Stomach smooth muscle (tissue), 2 donors: Measurements from ENCODE around the gene PAK6.

Source experiments
- H3K27ac ChIP-seq: one replicate; pipeline ENCODE4 v1.7.0; 2013; ENCODE audit warnings: mild to moderate bottlenecking, low read length, inconsistent platforms
- H3K27me3 ChIP-seq, 2 donors: one replicate each; pipeline ENCODE4 v1.7.0; 2013; ENCODE audit warnings: low read length in 2 of 2; ENCODE audit not compliant: insufficient read depth in 2 of 2, control insufficient read depth in 1 of 2
- H3K36me3 ChIP-seq, 2 donors: one replicate each; pipeline ENCODE4 v1.7.0; 2013; ENCODE audit warnings: low read length in 2 of 2; ENCODE audit not compliant: control insufficient read depth in 2 of 2, insufficient read depth in 2 of 2
- H3K4me1 ChIP-seq: one replicate; pipeline ENCODE4 v1.7.0; 2013; ENCODE audit warnings: low read length; ENCODE audit not compliant: control insufficient read depth, insufficient read depth
- H3K4me3 ChIP-seq, 2 donors: one replicate each; pipeline ENCODE4 v1.7.0; 2013; ENCODE audit warnings: low read length in 2 of 2
- H3K9ac ChIP-seq, 2 donors: one replicate each; pipeline ENCODE4 v1.7.0; 2013; ENCODE audit warnings: low read length in 2 of 2, mild to moderate bottlenecking in 1 of 2
- H3K9me3 ChIP-seq, 2 donors: one replicate each; pipeline ENCODE4 v1.7.0; 2013; ENCODE audit warnings: low read length in 2 of 2; ENCODE audit not compliant: control insufficient read depth in 2 of 2
- donor health status: healthy.
- donor health status: Pancreatic carcinoma.

Gene PAK6

DNA sequence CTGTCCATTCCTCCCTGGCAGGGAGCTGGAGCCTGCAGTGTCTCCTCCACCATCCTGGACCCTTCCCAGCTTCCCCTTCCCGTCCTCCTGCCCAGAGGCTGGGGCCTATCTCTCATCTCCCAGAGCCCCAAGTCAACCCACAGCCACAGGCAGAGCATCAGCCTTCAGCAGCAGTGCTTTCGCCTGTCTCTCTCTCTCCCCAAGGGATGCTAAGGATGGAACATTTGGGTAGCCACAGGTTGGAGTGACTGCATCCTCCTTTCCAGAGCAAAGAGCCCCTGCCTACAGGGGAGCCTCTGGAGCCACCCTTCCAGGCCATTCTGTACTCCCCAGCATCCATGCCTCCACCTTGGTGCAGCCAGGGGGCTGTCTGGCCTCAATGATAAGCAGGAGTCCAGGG lies 64.7 kb downstream of the PAK6 start:
- Histone ChIP-seq H3K36me3 (no peaks in the 10 kb centered on the region), H3K4me1 (peaks cover 14% of the 10 kb centered on the region), H3K27me3 (no peaks in the 10 kb centered on the region), H3K9me3 (peaks cover 0 to 6% of the 10 kb centered on the region in 2 donors), H3K4me3 (no peak overlapping the region), H3K27ac (no peak overlapping the region), H3K9ac (no peak overlapping the region)

DNA sequence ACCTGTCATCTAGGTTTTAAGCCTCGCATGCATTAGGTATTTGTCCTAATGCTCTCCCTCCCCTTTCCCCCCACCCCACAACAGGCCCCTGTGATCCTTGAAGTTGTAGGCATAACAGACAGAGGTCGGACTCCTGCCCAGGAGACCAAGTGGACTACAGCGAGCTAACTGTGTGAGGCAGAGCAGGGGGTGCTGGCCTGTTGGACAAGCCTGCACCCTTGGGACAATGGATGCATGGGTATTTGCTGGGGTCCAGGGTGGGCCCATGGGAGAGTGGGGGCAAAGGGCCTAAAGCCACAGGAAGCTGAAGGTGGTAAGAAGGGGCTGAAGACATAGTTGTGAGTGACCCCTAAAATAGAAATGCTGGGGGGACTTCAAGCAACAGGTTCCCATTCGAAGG lies 66.4 kb downstream of the PAK6 start:
- no peak overlapping the region for H3K9ac ChIP-seq
- peaks cover 18% of the 10 kb centered on the region for H3K4me1 ChIP-seq
- no peaks in the 10 kb centered on the region for H3K27me3 ChIP-seq
- no peaks in the 10 kb centered on the region for H3K36me3 ChIP-seq
- H3K4me3 ChIP-seq = no peak overlapping the region
- peaks cover 0 to 6% of the 10 kb centered on the region in 2 donors for H3K9me3 ChIP-seq
- no peak overlapping the region for H3K27ac ChIP-seq

DNA sequence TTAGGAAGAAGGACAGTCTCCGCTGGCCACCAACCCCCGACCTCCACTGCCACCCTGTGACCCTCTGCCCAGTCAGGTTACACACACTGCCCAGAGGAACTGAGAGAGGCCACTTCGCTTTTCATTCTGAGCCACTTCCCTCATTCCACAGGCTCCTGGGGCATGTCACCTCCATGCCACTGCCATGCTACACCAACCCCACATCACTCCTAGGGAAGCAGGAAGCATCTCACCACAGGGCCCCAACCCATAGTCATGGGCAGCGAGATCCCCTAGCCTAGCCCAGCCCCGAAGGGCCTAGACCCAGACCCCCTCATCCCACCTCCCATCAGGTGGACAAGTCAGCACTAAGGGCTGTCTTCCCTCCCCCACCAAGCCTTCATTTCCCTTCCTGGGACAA lies 67.5 kb downstream of the PAK6 start:
- Histone ChIP-seq H3K4me1 (peaks cover 18% of the 10 kb centered on the region), H3K27me3 (no peaks in the 10 kb centered on the region), H3K4me3 (peak overlapping the region in 1 of 2 donors; percentile 44), H3K9ac (no peak overlapping the region), H3K9me3 (no peaks in the 10 kb centered on the region), H3K36me3 (no peaks in the 10 kb centered on the region), H3K27ac (no peak overlapping the region)

DNA sequence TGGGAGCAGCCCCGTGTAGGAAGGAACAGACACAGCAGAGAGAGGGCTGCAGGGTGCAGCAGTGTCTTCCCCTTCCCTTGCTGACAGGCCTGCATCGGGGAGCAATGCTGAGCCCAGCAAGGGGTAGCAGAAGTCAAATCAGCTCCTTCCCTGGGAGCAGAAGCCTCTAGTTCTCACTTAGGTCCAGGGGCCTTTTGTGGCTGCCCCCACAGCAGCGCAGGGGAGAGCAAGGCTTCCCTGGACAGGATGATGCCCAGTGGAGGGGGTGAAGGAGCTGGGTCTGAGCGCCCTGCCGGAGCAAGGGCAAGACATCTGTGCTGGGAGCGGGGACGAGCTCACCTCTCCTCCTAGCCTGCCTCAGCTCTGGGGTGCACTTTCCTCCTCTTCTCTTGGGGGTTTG lies 68.0 kb downstream of the PAK6 start:
- no peaks in the 10 kb centered on the region for H3K27me3 ChIP-seq
- no peak overlapping the region for H3K9ac ChIP-seq
- H3K4me3 ChIP-seq = peak overlapping the region in 1 of 2 donors; percentile 44
- no peaks in the 10 kb centered on the region for H3K9me3 ChIP-seq
- no peaks in the 10 kb centered on the region for H3K36me3 ChIP-seq
- H3K27ac ChIP-seq = no peak overlapping the region
- peaks cover 18% of the 10 kb centered on the region for H3K4me1 ChIP-seq

DNA sequence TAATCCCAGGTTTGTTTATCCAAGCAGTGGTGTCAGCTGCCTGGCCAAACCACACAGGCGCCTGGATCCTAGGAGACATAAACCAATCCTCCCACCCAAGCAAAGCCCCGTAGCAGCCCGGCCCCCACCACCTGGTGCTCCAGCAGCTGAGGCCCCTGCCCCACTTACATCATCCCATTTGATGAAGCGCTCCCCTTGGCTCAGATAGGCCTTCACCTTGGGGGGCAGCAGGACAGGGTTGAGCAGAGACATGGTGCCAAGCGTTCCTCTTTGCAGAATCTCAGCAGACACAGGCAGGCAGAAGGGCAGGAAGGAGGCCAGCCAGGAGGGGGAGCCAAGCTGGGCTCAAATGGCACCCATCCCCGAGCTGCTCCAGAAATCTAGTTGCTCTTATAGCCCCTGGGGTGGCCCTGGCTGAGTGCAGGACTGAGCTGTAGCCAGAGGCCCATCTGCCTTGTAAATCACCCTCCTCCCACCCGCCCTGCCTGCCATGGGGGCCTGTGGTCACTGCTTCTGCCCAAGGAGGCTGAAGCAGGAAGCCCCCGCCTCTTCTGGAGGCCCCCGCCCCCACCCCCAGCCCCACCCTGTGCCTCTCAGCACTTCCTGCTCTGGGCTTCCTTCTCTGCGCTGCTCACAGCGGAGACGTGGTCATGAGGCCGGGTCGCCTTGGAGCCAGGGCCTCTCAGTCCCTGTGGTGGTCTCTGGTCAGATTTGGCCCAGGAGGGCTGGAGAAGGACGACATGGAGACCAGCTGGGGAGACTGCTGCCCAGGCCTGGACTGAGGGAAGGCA lies 68.8 kb downstream of the PAK6 start, which contains the start of gene PLCB2:
PLCB2 (minus strand) TSS at position 515 of the 791 bp plus-strand sequence; CDS start at position 252, 263 bp downstream.
- Histone ChIP-seq H3K4me3 (peak within 1 kb of the TSS in 1 of 2 donors; percentile 44), H3K4me1 (peaks cover 18% of the 10 kb centered on the region), H3K9me3 (no peaks in the 10 kb centered on the region), H3K27ac (no peak within 1 kb of the TSS), H3K36me3 (no peaks in the 10 kb centered on the region), H3K27me3 (no peaks in the 10 kb centered on the region), H3K9ac (no peak within 1 kb of the TSS)

DNA sequence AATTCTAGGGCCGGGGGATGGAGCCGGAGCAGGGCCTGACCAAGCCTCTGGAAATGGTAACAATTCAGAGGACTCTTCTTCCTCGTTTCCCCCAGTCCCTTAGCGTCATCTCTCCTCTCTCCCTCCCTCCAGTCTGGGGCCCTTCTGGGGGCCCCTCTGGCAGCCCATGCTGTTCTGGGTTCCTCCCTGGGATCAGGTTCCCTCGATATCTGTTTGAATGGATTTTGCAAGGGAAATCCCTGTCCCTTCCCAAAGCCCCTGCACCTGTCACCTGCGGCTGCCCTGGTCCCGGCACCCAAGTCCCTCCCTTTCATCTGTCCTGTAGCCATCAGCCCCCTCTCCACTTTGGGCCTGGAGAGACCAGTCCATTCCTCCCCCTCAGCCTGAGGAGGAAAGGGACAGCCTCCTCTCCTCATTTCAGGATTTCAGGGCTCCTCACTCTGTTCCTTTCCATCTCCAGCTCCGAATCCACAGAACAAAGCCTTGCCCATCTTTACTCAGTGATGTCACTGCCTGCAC lies 70.5 kb downstream of the PAK6 start:
- Histone ChIP-seq H3K27me3 (no peaks in the 10 kb centered on the region), H3K9ac (no peak overlapping the region), H3K36me3 (no peaks in the 10 kb centered on the region), H3K27ac (no peak overlapping the region), H3K4me1 (peaks cover 18% of the 10 kb centered on the region), H3K4me3 (no peak overlapping the region), H3K9me3 (no peaks in the 10 kb centered on the region)

DNA sequence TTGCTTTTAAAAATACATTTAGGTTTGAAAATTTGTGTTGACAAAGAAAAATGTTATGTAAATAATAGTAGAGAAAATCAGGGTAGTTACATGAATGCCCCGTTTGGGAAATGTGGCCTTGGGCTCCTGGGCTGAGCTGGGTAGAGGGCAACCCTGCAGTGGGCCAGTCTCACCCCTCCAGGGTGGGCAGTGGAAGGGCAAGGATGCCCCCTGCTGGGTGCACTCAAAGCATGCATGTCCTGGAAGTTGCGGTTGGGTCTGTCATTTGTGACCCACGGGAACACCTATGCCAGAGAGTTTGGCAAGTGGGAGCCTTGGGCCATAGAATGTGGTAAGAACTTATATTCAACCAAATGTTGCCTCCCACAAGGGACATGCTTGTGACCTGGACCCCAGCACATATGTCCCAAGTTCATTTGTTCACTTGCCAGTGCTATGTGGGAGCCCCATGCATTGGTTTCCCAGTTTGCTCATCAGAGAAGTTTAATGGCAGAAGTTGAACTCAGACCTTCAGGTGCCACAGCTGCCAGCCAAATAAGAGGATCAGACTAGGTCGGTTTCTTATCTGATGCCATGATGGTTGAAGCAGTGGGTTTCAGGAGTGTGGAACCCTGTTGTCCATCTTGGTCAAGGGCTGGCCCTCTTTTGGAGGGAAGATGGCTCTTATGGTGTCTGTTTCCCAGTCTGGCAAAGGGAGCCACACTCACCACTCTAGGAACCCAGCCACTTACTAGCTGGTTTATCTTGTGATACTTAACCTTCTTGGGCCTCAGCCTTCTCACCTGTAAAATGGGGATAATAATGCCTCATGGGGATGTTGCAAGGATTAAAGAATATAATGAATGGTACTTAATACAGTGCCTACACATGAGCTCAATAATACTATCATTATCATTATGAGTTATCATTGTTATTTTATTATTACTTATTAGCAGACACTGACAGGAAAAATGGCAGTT lies 71.4 kb downstream of the PAK6 start:
- H3K4me1 ChIP-seq = peaks cover 18% of the 10 kb centered on the region
- H3K27me3 ChIP-seq = no peaks in the 10 kb centered on the region

DNA sequence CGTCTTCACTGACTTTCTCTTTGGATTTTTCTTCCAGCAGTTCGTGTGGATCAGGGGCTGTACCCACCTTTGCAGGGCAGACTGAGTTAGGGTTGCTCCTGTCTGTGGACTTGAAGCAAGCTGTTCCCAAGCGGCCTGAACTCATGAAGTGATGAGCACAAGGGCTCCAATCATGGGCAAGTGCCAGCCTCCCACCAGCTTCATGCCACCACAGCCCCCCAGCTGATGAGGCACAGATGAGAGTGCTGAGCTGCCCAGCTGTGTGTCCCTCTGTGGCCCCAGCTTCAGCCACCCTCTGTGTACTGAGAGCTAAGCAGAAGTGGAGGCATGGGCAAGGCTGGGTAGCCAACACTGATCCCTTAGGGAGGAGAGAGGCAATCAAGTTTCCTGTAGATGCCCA lies 72.1 kb downstream of the PAK6 start:
- Histone ChIP-seq H3K4me3 (no peak overlapping the region), H3K27me3 (no peaks in the 10 kb centered on the region), H3K9me3 (no peaks in the 10 kb centered on the region), H3K4me1 (peaks cover 18% of the 10 kb centered on the region), H3K27ac (no peak overlapping the region), H3K36me3 (no peaks in the 10 kb centered on the region), H3K9ac (no peak overlapping the region)

More for the DNA sequence above, 71.4 kb downstream of the PAK6 start:
- H3K36me3 ChIP-seq = no peaks in the 10 kb centered on the region
- H3K9me3 ChIP-seq = no peaks in the 10 kb centered on the region
- no peak overlapping the region for H3K9ac ChIP-seq
- H3K27ac ChIP-seq = no peak overlapping the region
- H3K4me3 ChIP-seq = no peak overlapping the region

DNA sequence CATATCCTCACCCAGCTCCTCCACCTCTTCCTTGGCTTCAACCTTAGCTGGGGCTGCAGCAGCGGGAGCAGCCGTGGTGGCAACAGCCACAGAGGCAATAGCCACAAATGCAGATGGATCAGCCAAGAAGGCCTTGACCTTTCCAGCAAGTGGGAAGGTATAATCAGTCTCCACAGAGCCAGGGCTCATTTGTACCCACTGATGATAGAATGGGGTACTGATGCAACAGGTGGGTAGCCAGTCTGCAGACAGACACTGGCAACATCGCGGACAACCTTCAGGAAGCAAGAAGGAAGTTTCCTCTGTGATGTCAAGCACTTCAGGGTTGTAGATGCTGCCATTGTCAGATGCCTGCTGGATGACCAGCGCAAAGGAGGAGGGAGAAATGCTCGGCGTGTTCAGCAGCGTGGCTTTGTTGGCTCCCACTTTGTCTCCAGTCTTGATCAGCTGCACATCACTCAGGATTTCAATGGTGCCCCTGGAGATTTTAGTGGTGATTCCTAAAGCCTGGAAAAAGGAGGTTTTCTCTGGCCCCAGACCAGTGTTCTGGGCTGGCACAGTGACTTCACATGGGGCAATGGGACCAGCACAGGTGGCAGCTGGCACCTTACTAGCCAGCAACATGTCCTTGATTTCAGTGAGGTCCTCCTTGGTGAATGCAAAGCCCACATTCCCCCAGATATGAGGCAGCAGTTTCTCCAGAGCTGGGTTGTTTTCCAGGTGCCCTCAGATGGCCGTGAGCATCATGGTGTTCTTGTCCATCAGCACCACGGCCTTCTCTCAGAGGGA lies 73.7 kb downstream of the PAK6 start:
- Histone ChIP-seq H3K4me1 (peaks cover 9% of the 10 kb centered on the region), H3K27ac (no peak overlapping the region), H3K9ac (no peak overlapping the region), H3K9me3 (no peaks in the 10 kb centered on the region), H3K36me3 (no peaks in the 10 kb centered on the region), H3K27me3 (peaks cover 0 to 2% of the 10 kb centered on the region in 2 donors), H3K4me3 (no peak overlapping the region)
